K562 (cell line): ENCODE results near the gene MAGI3. TPM values are rescaled to one million over a fixed set of nuclear protein-coding genes. Genes with fewer than 3 reads are reported as not detected.

Experiments
- BACH1 ChIP-seq: fragments of 200-800 bp; sonication (Bioruptor generic); IDR thresholded peaks from 2 replicates; pipeline ENCODE4 v1.6.1; 2016; ENCODE audit warnings: missing genetic modification characterization, missing compliant biosample characterization
- CHD1 ChIP-seq: fragments of 200-600 bp; sonication (generic); IDR thresholded peaks from one replicate; pipeline ENCODE4 v1.6.1; 2012; ENCODE audit warnings: mild to moderate bottlenecking, moderate library complexity, low read length, inconsistent platforms
- CREBBP ChIP-seq: IDR thresholded peaks from one replicate; pipeline ENCODE4 v1.6.1; 2012; ENCODE audit warnings: low read depth, mild to moderate bottlenecking, control low read depth, inconsistent platforms, low read length
- JUND ChIP-seq, 2 experiments: IDR thresholded peaks; 2 replicates in 1 of 2; 3 replicates in 1 of 2; pipeline ENCODE4 v1.6.1; 2011; ENCODE audit warnings: borderline replicate concordance in 2 of 2, low read depth in 2 of 2, low read length in 2 of 2, improper control_type of control experiment in 1 of 2, missing biosample characterization in 1 of 2, missing genetic modification characterization in 1 of 2, missing genetic modification reagents in 1 of 2
- MCM5 ChIP-seq: fragments of 450-650 bp; IDR thresholded peaks from 2 replicates; pipeline ENCODE4 v1.6.1; 2016; ENCODE audit warnings: low read depth
- NFYB ChIP-seq: IDR thresholded peaks from 2 replicates; pipeline ENCODE4 v1.6.1; 2011; ENCODE audit warnings: mild to moderate bottlenecking, moderate library complexity; ENCODE audit not compliant: insufficient read length; ENCODE audit errors: extremely low read depth
- PHB ChIP-seq: fragments of 250-450 bp; sonication (Bioruptor Pico); IDR thresholded peaks from 2 replicates; pipeline ENCODE4 v1.5.0; 2021
- RBBP5 ChIP-seq: fragments of 200-600 bp; sonication (generic); IDR thresholded peaks from 2 replicates; pipeline ENCODE4 v1.6.1; 2012; ENCODE audit warnings: borderline replicate concordance, mild to moderate bottlenecking, low read length, control low read depth, inconsistent platforms; ENCODE audit not compliant: insufficient read depth, poor library complexity, severe bottlenecking
- SMAD4 ChIP-seq: fragments of 250-450 bp; sonication (Bioruptor Pico); conservative IDR thresholded peaks from 2 replicates; pipeline ENCODE4 v1.8.0; 2021; ENCODE audit warnings: inconsistent platforms, mild to moderate bottlenecking, moderate library complexity
- SRSF1 ChIP-seq: fragments of 200-400 bp; formaldehyde crosslinking; IDR thresholded peaks from 2 replicates; pipeline ENCODE4 v1.6.1; 2017; ENCODE audit warnings: mild to moderate bottlenecking, low read depth, low read length, moderate library complexity
- TOE1 ChIP-seq, 2 experiments: fragments of 450-650 bp in 1 of 2; sonication (generic) in 1 of 2; formaldehyde crosslinking in 1 of 2; IDR thresholded peaks; 2 replicates each; pipeline versions ENCODE4 v1.7.1 to v1.8.0; 2016 to 2022; ENCODE audit warnings: borderline replicate concordance in 2 of 2, mild to moderate bottlenecking in 2 of 2, antibody characterized with exemption in 1 of 2, inconsistent platforms in 1 of 2, low read depth in 1 of 2, missing genetic modification reagents in 1 of 2, moderate library complexity in 1 of 2
- ZNF644 ChIP-seq: fragments of 200-800 bp; sonication (Bioruptor generic); IDR thresholded peaks from 2 replicates; pipeline ENCODE4 v1.6.1; 2016; ENCODE audit warnings: low read depth, missing genetic modification characterization, missing compliant biosample characterization
- polyA plus RNA-seq, 8 experiments: library from polyadenylated mRNA; depleted of rRNA in 4 of 8; stranded (reverse) in 5 of 8; unstranded in 3 of 8; fragments of >200 nt; fragmentation: Nextera tagmentation in 2 of 8; fragmentation: Illumina TruSeq in 1 of 8; extraction: Ambion mirVana in 2 of 8; extraction: Trizol in 1 of 8; gene quantifications; 2 replicates each; pipeline versions ENCODE4 v1.2.1 to v1.2.3, GENCODE V29; 2011 to 2014; ENCODE audit warnings: inconsistent platforms in 1 of 8, missing spikeins in 1 of 8
- total RNA-seq, 7 experiments: library from RNA; depleted of rRNA in 6 of 7; stranded (reverse); fragments of >200 nt in 6 of 7; fragmentation: Illumina TruSeq in 2 of 7; extraction: Trizol in 2 of 7; gene quantifications; 2 replicates each; pipeline versions ENCODE4 v1.2.1 to v1.2.3, GENCODE V29; 2011 to 2021; ENCODE audit warnings: low replicate concordance in 1 of 7
- TF ChIP-seq, protein P1 (sequence below): fragments of 200-800 bp; sonication (Bioruptor generic); IDR thresholded peaks from 2 replicates; pipeline ENCODE4 v1.6.1; 2017; ENCODE audit warnings: missing genetic modification characterization, missing compliant biosample characterization
- TF ChIP-seq, protein P2 (sequence below): fragments of 250-450 bp; sonication (Bioruptor Pico); IDR thresholded peaks from 2 replicates; pipeline ENCODE4 v1.8.0; 2021; ENCODE audit warnings: moderate library complexity, mild to moderate bottlenecking, inconsistent platforms
- TF ChIP-seq, protein P3 (sequence below): fragments of 250-450 bp; sonication (Bioruptor Pico); IDR thresholded peaks from 2 replicates; pipeline ENCODE4 v1.5.0; 2021
- TF ChIP-seq, protein P4 (sequence below): fragments of 250-450 bp; sonication (Bioruptor Pico); IDR thresholded peaks from 2 replicates; pipeline ENCODE4 v1.4.0; 2020; ENCODE audit warnings: borderline replicate concordance
- TF ChIP-seq, protein P5 (sequence below), 2 experiments: IDR thresholded peaks in 1 of 2; conservative IDR thresholded peaks in 1 of 2; 2 replicates each; pipeline ENCODE4 v1.6.1; 2016; ENCODE audit warnings: low read depth in 2 of 2, mild to moderate bottlenecking in 1 of 2, missing compliant biosample characterization in 1 of 2, missing genetic modification characterization in 1 of 2, moderate library complexity in 1 of 2

MAGI3 gene
- total and polyA plus RNA-seq, 9 of the 15 experiments (the other 6 are each of a cell fraction or from before 2014, with no cell fraction given): 1.0 to 8.6 (median 5.5) TPM

DNA sequence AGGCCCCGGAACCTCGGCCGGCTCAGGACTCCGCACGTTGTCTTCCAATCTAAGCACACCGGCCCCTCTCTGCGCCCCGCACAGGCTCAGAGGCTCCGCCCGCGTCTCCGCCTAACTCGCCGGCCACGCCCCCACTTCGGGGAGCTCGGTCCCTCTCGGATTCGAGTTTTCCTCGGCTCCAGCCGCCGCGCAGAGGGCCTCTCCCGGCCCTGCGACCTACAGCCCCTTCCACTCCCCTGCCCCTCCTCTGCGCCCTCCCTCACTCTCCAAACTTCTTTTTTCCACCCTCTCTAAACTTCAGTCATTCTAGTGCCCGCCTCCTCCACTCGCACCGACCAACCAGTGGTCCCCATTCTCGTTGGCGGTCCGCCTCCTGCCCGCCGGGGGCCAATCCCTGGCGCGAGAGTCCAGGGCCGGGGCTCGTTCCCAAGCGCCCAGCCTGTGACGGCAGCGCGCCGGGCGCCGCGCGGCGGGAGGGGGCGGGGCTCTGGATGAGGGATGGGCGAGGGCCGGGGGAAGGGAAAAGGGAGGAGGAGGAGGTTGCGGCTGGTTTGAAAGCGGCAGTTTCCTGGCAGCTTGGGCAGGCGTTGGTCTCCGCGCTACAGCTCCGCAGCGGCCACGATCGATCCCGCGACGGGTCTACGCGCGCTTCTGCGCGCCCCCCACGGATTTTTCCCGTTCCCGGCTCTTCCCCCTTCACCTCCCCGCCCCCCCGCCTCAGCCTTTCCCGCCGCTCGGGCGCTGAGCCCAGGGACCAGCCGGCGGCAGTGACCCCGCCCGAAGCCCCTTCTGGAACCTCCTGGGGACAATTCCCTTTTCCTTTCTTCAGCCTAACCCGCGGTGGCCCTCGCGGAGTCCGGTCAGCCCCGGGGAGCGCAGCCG, at the start of gene MAGI3 (continued):
- TF ChIP-seq, protein P1, sequence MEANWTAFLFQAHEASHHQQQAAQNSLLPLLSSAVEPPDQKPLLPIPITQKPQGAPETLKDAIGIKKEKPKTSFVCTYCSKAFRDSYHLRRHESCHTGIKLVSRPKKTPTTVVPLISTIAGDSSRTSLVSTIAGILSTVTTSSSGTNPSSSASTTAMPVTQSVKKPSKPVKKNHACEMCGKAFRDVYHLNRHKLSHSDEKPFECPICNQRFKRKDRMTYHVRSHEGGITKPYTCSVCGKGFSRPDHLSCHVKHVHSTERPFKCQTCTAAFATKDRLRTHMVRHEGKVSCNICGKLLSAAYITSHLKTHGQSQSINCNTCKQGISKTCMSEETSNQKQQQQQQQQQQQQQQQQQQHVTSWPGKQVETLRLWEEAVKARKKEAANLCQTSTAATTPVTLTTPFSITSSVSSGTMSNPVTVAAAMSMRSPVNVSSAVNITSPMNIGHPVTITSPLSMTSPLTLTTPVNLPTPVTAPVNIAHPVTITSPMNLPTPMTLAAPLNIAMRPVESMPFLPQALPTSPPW (CRISPR knock-in tag): peak; percentile 96
- TF ChIP-seq, protein P2, sequence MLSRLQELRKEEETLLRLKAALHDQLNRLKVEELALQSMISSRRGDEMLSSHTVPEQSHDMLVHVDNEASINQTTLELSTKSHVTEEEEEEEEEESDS (CRISPR knock-in tag): no peak
- 0 out of 2 replicates have a peak, but pooled peaks have one; percentile 86 for TF ChIP-seq SRSF1
- TF ChIP-seq, protein P3, sequence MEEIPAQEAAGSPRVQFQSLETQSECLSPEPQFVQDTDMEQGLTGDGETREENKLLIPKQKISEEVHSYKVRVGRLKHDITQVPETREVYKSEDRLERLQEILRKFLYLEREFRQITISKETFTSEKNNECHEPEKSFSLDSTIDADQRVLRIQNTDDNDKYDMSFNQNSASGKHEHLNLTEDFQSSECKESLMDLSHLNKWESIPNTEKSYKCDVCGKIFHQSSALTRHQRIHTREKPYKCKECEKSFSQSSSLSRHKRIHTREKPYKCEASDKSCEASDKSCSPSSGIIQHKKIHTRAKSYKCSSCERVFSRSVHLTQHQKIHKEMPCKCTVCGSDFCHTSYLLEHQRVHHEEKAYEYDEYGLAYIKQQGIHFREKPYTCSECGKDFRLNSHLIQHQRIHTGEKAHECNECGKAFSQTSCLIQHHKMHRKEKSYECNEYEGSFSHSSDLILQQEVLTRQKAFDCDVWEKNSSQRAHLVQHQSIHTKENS (CRISPR knock-in tag): no peak
- peak; percentile 28; the same call in 1 of the 2 replicates for TF ChIP-seq SMAD4 (CRISPR knock-in tag)
- TF ChIP-seq PHB (CRISPR knock-in tag): 0 out of 2 replicates have a peak, but pooled peaks have one; percentile 70
- no peak for TF ChIP-seq CREBBP
- TF ChIP-seq, protein P4, sequence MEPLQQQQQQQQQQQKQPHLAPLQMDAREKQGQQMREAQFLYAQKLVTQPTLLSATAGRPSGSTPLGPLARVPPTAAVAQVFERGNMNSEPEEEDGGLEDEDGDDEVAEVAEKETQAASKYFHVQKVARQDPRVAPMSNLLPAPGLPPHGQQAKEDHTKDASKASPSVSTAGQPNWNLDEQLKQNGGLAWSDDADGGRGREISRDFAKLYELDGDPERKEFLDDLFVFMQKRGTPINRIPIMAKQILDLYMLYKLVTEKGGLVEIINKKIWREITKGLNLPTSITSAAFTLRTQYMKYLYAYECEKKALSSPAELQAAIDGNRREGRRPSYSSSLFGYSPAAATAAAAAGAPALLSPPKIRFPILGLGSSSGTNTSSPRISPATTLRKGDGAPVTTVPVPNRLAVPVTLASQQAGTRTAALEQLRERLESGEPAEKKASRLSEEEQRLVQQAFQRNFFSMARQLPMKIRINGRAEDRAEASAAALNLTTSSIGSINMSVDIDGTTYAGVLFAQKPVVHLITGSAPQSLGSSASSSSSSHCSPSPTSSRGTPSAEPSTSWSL (CRISPR knock-in tag): no peak
- TF ChIP-seq MCM5: no peak
- no peak for TF ChIP-seq TOE1 (IDR thresholded peaks at IDR 0.05; ENCODE audit: borderline replicate concordance)
- TF ChIP-seq TOE1 (CRISPR knock-in tag; IDR thresholded peaks at IDR 0.05; ENCODE audit: borderline replicate concordance, low read depth): no peak
- TF ChIP-seq BACH1 (tag): no peak
- TF ChIP-seq RBBP5: peak; percentile 19
- TF ChIP-seq CHD1: no peak
- TF ChIP-seq JUND (IDR thresholded peaks at IDR 0.05; ENCODE audit: borderline replicate concordance, low read depth, low read length): no peak
- TF ChIP-seq JUND (tag; IDR thresholded peaks at IDR 0.05; ENCODE audit: borderline replicate concordance, low read depth, low read length): peak; percentile 14; the same call in 1 of the 3 replicates
- no peak for TF ChIP-seq ZNF644 (tag)
- peak; percentile 80 for TF ChIP-seq NFYB
- TF ChIP-seq, protein P5, sequence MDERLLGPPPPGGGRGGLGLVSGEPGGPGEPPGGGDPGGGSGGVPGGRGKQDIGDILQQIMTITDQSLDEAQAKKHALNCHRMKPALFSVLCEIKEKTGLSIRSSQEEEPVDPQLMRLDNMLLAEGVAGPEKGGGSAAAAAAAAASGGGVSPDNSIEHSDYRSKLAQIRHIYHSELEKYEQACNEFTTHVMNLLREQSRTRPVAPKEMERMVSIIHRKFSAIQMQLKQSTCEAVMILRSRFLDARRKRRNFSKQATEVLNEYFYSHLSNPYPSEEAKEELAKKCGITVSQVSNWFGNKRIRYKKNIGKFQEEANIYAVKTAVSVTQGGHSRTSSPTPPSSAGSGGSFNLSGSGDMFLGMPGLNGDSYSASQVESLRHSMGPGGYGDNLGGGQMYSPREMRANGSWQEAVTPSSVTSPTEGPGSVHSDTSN (CRISPR knock-in tag; IDR thresholded peaks at IDR 0.05; ENCODE audit: low read depth): no peak
- TF ChIP-seq, protein P5 (tag; conservative IDR thresholded peaks at IDR 0.05; ENCODE audit: low read depth): peak; percentile 88
